Tibial artery (tissue), 4 donors: ENCODE results near the gene CEP57L1.

Experiments used
- DNase-seq, 2 donors: peaks; one replicate each; pipeline ENCODE4 v3.0.0-alpha.2; 2019
- H3K27ac ChIP-seq, 2 donors: fragments of 200-600 bp; sonication (generic) in 1 of 2; 1 replicate in 1 of 2; 2 replicates in 1 of 2; pipeline ENCODE4 v1.5.1; 2018 to 2019; ENCODE audit warnings: mild to moderate bottlenecking in 1 of 2
- H3K27me3 ChIP-seq, 2 donors: fragments of 200-600 bp; sonication (generic) in 1 of 2; one replicate each; pipeline versions ENCODE4 v1.5.1 to v1.6.0; 2016 to 2019
- H3K36me3 ChIP-seq, 3 donors: fragments of 200-600 bp; sonication (generic) in 2 of 3; one replicate each; pipeline ENCODE4 v1.5.1; 2016 to 2019; ENCODE audit warnings: mild to moderate bottlenecking in 2 of 3
- H3K4me1 ChIP-seq, 4 donors: fragments of 200-600 bp; sonication (generic) in 2 of 4; 1 replicate in 3 of 4; 2 replicates in 1 of 4; pipeline ENCODE4 v1.5.1; 2016 to 2019
- H3K4me3 ChIP-seq, 2 donors: fragments of 200-600 bp; sonication (generic) in 1 of 2; 1 replicate in 1 of 2; 2 replicates in 1 of 2; pipeline ENCODE4 v1.5.1; 2018 to 2019; ENCODE audit warnings: mild to moderate bottlenecking in 2 of 2
- H3K9me3 ChIP-seq, 3 donors: fragments of 200-600 bp; sonication (generic) in 1 of 3; one replicate each; pipeline ENCODE4 v1.5.1; 2016 to 2019
- intact Hi-C: fragments of 100-400 bp; cut with DNase I; formaldehyde crosslinking; loops from one replicate; pipeline ENCODE4 v1.15.0; 2023; ENCODE audit warnings: low total_unique reads
- TF ChIP-seq, protein P1 (sequence below), 2 experiments: fragments of 200-600 bp in 1 of 2; fragments of 450-650 bp in 1 of 2; IDR thresholded peaks; one replicate each; pipeline ENCODE4 v1.5.1; 2017 to 2019; ENCODE audit warnings: antibody characterized with exemption in 2 of 2, mild to moderate bottlenecking in 1 of 2, moderate library complexity in 1 of 2

The CEP57L1 gene

DNA sequence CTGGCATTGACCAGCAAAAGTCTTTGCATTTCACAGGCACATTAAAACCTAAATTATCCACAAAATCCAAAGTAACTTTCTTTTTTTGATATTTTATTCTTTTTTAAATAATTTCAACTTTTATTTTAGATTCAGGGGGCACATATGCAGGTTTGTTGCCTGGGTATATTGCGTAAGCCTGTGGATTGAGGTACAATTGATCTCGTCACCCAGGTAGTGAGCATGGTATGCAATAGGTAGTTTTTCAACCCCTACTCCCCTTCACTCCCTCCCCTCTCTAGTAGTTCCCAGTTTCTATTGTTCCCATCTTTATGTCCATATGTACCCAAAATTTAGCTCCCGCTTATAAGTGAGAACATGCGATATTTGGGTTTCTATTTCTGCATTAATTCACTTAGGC is 97.6 kb downstream of the CEP57L1 start:
- intact Hi-C loops, result no loop called here

DNA sequence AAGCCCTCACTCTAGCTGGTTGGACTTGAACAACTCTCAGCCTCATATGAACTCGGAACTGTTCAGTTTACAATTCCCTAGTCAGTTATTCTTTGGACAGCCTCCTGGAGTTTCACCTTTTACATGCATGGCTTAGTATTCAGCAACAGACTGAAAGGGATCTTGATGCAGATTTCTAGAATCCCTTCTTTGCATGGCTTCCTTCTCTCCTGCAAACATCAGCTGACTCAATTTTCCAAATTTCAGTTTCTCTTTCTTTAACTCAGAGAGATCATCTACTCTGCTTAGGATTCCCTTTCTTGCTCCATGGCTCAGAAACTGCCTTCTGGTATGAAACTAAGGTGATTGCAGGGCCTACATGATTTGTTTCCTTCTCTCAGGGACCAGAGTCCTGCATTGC is 99.6 kb downstream of the CEP57L1 start:
- Histone ChIP-seq H3K4me3 (no peak overlapping the region), H3K36me3 (no peaks in the 10 kb centered on the region), H3K27me3 (no peaks in the 10 kb centered on the region), H3K27ac (no peak overlapping the region), H3K9me3 (no peaks in the 10 kb centered on the region), H3K4me1 (no peaks in the 10 kb centered on the region)
- no peak for DNase-seq
- intact Hi-C loops, result no loop called here
- TF ChIP-seq, protein P1, sequence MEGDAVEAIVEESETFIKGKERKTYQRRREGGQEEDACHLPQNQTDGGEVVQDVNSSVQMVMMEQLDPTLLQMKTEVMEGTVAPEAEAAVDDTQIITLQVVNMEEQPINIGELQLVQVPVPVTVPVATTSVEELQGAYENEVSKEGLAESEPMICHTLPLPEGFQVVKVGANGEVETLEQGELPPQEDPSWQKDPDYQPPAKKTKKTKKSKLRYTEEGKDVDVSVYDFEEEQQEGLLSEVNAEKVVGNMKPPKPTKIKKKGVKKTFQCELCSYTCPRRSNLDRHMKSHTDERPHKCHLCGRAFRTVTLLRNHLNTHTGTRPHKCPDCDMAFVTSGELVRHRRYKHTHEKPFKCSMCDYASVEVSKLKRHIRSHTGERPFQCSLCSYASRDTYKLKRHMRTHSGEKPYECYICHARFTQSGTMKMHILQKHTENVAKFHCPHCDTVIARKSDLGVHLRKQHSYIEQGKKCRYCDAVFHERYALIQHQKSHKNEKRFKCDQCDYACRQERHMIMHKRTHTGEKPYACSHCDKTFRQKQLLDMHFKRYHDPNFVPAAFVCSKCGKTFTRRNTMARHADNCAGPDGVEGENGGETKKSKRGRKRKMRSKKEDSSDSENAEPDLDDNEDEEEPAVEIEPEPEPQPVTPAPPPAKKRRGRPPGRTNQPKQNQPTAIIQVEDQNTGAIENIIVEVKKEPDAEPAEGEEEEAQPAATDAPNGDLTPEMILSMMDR (IDR thresholded peaks at IDR 0.05), result no peak

More for the DNA sequence above, 97.6 kb downstream of the CEP57L1 start:
- TF ChIP-seq, protein P1 (IDR thresholded peaks at IDR 0.05), result no peak
- H3K4me1 ChIP-seq, result no peaks in the 10 kb centered on the region
- no peaks in the 10 kb centered on the region for H3K36me3 ChIP-seq
- DNase-seq, result no peak
- H3K27ac ChIP-seq, result no peak overlapping the region
- no peaks in the 10 kb centered on the region for H3K9me3 ChIP-seq
- no peaks in the 10 kb centered on the region for H3K27me3 ChIP-seq
- no peak overlapping the region for H3K4me3 ChIP-seq

- H3K36me3 ChIP-seq, result no peaks in the 10 kb centered on the region
- no peak overlapping the region for H3K27ac ChIP-seq
- H3K4me1 ChIP-seq, result no peaks in the 10 kb centered on the region
- H3K27me3 ChIP-seq, result no peaks in the 10 kb centered on the region
- no peak for DNase-seq
- H3K4me3 ChIP-seq, result no peak overlapping the region
- H3K9me3 ChIP-seq, result no peaks in the 10 kb centered on the region
- TF ChIP-seq, protein P1 (IDR thresholded peaks at IDR 0.05), result no peak
- intact Hi-C loops, result no loop called here
Measured at GRCh38 chr6:109197061-109197460, 101.8 kb downstream of the CEP57L1 start.

DNA sequence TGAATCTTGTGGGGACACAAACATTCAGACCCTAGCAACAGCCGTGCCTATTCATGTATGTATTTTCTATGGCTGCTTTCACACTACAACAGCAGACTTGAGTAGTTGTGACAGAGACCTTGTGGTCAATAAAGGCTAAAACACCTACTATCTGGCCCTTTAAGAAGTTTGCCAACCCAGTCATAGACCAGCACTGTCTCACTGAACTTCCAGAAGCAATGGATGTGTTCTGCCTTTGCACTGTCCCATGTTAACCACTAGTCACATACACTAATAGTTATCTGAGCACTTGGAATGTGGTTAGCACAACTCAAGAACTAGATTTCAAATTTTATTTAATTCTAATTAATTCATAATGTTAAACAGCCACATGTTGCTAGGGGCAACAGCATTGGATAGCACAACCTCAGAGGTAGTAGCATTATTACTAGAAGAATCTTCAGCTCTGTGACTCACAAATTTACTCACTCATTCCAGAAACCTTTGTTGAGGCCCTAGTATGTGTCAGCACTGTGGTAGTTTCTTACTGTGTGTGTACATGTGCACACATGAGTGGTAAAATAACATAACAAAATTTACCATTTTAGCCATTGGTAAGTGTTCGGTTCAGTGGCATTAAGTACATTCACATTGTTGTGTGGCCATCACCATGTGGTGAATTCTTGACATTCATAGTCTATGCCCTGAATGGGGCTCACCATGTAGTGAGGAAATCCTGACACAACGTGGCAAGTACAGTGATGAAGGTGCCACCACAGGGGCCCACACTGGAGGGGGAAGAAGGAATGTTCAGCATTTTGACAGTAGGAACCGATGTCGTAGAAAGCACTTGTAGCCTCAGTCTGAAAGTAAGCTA is 107.3 kb downstream of the CEP57L1 start:
- DNase-seq, result no peak
- no peaks in the 10 kb centered on the region for H3K9me3 ChIP-seq
- intact Hi-C loops, result no loop called here
- TF ChIP-seq, protein P1 (IDR thresholded peaks at IDR 0.05), result no peak
- no peaks in the 10 kb centered on the region for H3K4me1 ChIP-seq
- no peak overlapping the region for H3K4me3 ChIP-seq
- H3K27me3 ChIP-seq, result no peaks in the 10 kb centered on the region
- no peaks in the 10 kb centered on the region for H3K36me3 ChIP-seq
- H3K27ac ChIP-seq, result no peak overlapping the region

- TF ChIP-seq, protein P1 (IDR thresholded peaks at IDR 0.05), result no peak
- H3K9me3 ChIP-seq, result no peaks in the 10 kb centered on the region
- intact Hi-C loops, result no loop called here
- no peaks in the 10 kb centered on the region for H3K4me1 ChIP-seq
- no peak overlapping the region for H3K4me3 ChIP-seq
- DNase-seq, result no peak
- H3K27me3 ChIP-seq, result no peaks in the 10 kb centered on the region
- no peaks in the 10 kb centered on the region for H3K36me3 ChIP-seq
- H3K27ac ChIP-seq, result no peak overlapping the region
Measured at GRCh38 chr6:109204511-109204910, 109.2 kb downstream of the CEP57L1 start.
